Colonic mucosa (tissue), 4 donors: ENCODE results near the gene HERC3. TPM values are rescaled to one million over a fixed set of nuclear protein-coding genes. Genes with fewer than 3 reads are reported as not detected.

Experiments
- DNase-seq: peaks from one replicate; pipeline ENCODE4 v3.0.0-alpha.2; 2020
- H3K27ac ChIP-seq: fragments of 200-600 bp; one replicate; pipeline ENCODE4 v1.8.0; 2021
- H3K27me3 ChIP-seq: fragments of 200-600 bp; one replicate; pipeline ENCODE4 v1.8.0; 2021
- H3K36me3 ChIP-seq: fragments of 200-600 bp; one replicate; pipeline ENCODE4 v1.8.0; 2021
- H3K4me1 ChIP-seq: fragments of 200-600 bp; one replicate; pipeline ENCODE4 v1.8.0; 2021; ENCODE audit warnings: mild to moderate bottlenecking
- H3K4me3 ChIP-seq: fragments of 200-600 bp; one replicate; pipeline ENCODE4 v1.8.0; 2021
- H3K9ac ChIP-seq, 2 donors: one replicate each; pipeline ENCODE4 v1.7.0; 2013; ENCODE audit warnings: control low read depth in 2 of 2, low read depth in 2 of 2, low read length in 2 of 2
- H3K9me3 ChIP-seq: fragments of 200-600 bp; one replicate; pipeline ENCODE4 v1.8.0; 2021
- intact Hi-C: fragments of 100-400 bp; cut with DNase I; formaldehyde crosslinking; loops from one replicate; pipeline ENCODE4 v1.14.1; 2022
- total RNA-seq, 2 donors: library from RNA; stranded (reverse); fragmentation: NEBNext Ultra II Directional in 1 of 2; extraction: Animal tissue kit (Norgen Biotek cat#: 25700) in 1 of 2; gene quantifications; one replicate each; pipeline ENCODE4 v1.2.1, GENCODE V29; 2021
- TF ChIP-seq, protein P1 (sequence below): fragments of 200-600 bp; IDR thresholded peaks from one replicate; pipeline ENCODE4 v1.8.0; 2022; ENCODE audit warnings: antibody characterized with exemption, mild to moderate bottlenecking
- donor health status: healthy.
- donor health status: DM: no; HTN: no; CAD: no.
- donor health status: DM: no; HTN: no; CAD: no.

HERC3 gene
- total RNA-seq, 2 donors from 2014 or later: 23.0 to 51.4 TPM

DNA sequence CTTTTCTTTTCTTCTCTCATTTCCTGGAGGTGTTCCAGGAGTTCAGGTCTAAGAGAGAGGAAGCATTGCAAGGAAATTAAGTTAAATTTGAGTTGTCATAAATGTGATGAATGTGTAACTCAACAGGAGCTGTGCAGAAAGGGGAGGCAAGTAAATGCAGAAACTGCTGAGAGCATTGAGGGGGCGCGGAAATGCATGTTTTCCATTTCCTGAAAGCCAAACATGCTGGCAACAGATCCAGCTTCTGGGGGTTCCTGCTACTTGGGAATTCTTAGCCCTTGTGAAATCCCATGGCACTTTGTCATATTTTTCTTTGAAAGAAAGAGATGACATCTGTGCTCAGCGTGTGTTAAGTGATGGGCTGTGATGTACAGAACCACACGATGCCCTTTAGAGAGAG lies 139.1 kb downstream of the HERC3 start:
- no peak overlapping the region for H3K27ac ChIP-seq
- intact Hi-C loops: no loop called here
- TF ChIP-seq, protein P1, sequence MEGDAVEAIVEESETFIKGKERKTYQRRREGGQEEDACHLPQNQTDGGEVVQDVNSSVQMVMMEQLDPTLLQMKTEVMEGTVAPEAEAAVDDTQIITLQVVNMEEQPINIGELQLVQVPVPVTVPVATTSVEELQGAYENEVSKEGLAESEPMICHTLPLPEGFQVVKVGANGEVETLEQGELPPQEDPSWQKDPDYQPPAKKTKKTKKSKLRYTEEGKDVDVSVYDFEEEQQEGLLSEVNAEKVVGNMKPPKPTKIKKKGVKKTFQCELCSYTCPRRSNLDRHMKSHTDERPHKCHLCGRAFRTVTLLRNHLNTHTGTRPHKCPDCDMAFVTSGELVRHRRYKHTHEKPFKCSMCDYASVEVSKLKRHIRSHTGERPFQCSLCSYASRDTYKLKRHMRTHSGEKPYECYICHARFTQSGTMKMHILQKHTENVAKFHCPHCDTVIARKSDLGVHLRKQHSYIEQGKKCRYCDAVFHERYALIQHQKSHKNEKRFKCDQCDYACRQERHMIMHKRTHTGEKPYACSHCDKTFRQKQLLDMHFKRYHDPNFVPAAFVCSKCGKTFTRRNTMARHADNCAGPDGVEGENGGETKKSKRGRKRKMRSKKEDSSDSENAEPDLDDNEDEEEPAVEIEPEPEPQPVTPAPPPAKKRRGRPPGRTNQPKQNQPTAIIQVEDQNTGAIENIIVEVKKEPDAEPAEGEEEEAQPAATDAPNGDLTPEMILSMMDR: no peak

DNA sequence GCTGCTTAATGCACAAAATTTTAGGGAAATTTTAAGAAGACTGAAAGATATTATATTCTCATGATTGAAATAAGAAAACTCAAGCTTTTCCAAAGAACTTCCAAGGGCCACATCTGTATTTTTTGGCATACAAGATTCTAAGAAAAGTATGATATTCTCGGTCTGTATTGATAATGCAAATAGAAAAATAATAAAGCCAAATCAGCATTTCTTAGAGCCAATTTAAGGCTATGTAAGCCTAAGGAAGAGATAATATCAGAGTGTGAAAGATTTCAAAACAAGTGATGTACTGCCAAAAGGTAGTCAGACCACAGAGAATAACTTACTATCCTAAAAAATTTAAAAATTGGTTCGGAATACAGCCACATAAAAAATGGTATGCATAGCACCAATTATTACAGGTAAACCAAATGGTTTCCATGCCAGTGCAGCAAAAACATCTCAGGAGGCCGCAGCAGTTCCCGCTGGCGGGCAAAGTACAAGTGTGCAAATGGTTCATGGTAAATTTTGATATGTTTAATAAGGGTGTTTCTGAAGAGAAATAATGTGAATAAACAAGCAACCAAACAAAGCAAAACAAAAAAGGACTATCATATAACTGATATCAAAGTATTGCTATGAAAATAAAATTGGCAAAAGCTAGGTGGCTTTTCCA lies 140.6 kb downstream of the HERC3 start:
- peaks cover 9% of the 10 kb centered on the region for H3K36me3 ChIP-seq

More for the DNA sequence above, 139.1 kb downstream of the HERC3 start:
- DNase-seq: no peak
- Histone ChIP-seq H3K36me3 (peaks cover 16% of the 10 kb centered on the region), H3K4me3 (no peak overlapping the region), H3K4me1 (no peaks in the 10 kb centered on the region), H3K27me3 (no peaks in the 10 kb centered on the region), H3K9ac (no peak overlapping the region), H3K9me3 (no peaks in the 10 kb centered on the region)

DNA sequence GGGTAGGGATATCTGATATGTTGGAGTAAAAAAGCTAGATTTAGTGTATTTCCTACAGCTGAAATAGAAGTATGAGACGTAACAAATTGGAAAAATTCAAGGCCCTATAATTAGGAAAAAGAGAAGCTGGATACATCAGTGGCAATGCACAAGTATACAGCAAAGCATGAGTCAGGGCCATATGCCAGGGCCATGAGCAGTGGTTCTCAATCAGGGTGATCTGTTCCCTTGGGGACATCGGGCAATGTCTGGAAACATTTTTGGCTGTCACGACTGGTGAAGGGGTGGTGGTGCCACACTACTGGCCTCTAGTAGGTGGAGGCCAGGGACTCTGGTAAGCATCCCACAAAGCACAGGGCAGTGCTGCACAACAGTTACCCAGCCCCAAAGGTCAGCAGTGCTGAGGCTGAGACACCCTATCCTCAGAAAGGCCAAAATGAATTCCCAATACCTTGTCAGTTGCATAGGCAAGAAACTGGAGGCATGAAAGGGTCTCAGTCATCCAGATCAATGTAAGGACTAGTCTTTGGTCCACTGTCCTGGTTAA lies 142.2 kb downstream of the HERC3 start:
- Histone ChIP-seq H3K27ac (no peak overlapping the region), H3K27me3 (no peaks in the 10 kb centered on the region), H3K9ac (no peak overlapping the region), H3K4me3 (no peak overlapping the region), H3K9me3 (no peaks in the 10 kb centered on the region), H3K4me1 (no peaks in the 10 kb centered on the region), H3K36me3 (peaks cover 4% of the 10 kb centered on the region)
- intact Hi-C loops: no loop called here
- TF ChIP-seq, protein P1: no peak
- no peak for DNase-seq

More for the DNA sequence above, 140.6 kb downstream of the HERC3 start:
- no peak for DNase-seq
- Histone ChIP-seq H3K9me3 (no peaks in the 10 kb centered on the region), H3K27me3 (no peaks in the 10 kb centered on the region), H3K27ac (no peak overlapping the region), H3K4me3 (no peak overlapping the region), H3K4me1 (no peaks in the 10 kb centered on the region), H3K9ac (no peak overlapping the region)
- TF ChIP-seq, protein P1: no peak
- intact Hi-C loops: no loop called here

DNA sequence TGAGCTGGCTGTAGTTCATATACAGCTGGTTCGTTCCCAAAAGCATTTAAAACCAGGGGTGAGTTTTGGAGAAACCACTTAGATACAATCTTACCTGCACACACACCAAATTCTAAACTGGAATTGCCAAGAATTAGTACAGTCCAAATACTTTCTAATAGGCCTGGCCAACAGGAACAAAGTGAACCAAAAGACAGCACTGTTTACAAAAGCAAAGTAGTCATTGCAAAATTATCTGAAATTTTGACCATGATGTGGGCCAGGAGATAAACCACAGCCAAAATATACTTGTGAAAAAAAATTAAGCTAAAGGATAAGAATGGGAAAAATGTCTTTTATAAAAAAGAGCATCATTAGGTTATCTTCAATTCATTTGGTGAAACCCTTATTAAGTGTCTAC lies 143.3 kb downstream of the HERC3 start:
- Histone ChIP-seq H3K9me3 (no peaks in the 10 kb centered on the region), H3K36me3 (no peaks in the 10 kb centered on the region), H3K4me3 (no peak overlapping the region), H3K27me3 (no peaks in the 10 kb centered on the region), H3K27ac (no peak overlapping the region), H3K9ac (no peak overlapping the region), H3K4me1 (no peaks in the 10 kb centered on the region)
- intact Hi-C loops: no loop called here
- DNase-seq: no peak
- TF ChIP-seq, protein P1: no peak

DNA sequence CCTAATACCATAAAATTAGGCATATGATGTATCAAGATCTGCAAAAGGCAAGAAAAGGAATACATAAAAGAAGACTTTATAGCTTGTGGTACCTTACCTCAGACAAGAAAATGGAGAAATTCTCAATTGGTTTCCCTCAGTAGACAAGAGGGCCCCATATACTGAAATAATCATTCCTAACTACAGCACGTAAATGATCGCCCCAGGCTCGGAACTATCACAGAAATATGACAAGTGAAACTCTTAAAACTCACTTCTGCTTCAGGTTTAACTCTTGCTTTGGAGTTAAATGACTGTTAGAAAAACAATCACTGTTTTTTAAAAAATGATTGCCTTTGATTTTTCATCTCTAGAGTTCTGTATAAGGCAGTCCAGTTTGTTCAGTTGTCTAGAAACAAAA lies 144.0 kb downstream of the HERC3 start:
- no peak for DNase-seq
- intact Hi-C loops: no loop called here
- H3K9ac ChIP-seq: no peak overlapping the region
- H3K4me3 ChIP-seq: no peak overlapping the region
- no peaks in the 10 kb centered on the region for H3K4me1 ChIP-seq
- no peaks in the 10 kb centered on the region for H3K36me3 ChIP-seq
- TF ChIP-seq, protein P1: no peak
- no peaks in the 10 kb centered on the region for H3K27me3 ChIP-seq
- H3K27ac ChIP-seq: no peak overlapping the region
- no peaks in the 10 kb centered on the region for H3K9me3 ChIP-seq
